ENCODE results near the gene AKNA. TPM values are rescaled to one million over a fixed set of nuclear protein-coding genes. Genes with fewer than 3 reads are reported as not detected.

AKNA gene
- total RNA-seq, 1 experiment from 2014 or later: 20.6 TPM

- ChIA-PET POLR2A (no interaction called here), CTCF (no interaction called here), RAD21 (ENCODE audit: low non-redundant PET in 1 of 2, low total read pairs in 2 of 2, uncharacterized antibody in 2 of 2, unreplicated experiment in 2 of 2) (no interaction called here)
- no TSS peak for BruUV-seq (replicated peaks)
- no peaks in the 10 kb centered on the region for H3K9me2 ChIP-seq (ENCODE audit: insufficient read depth)
- intact Hi-C loops (cut with micrococcal nuclease): no loop called here
- H3K4me2 ChIP-seq (ENCODE audit: low read length): no peak overlapping the region
- H3K9ac ChIP-seq (ENCODE audit: low read length): no peak overlapping the region
- H4K20me1 ChIP-seq (ENCODE audit: insufficient read depth): no peaks in the 10 kb centered on the region
- no peaks in the 10 kb centered on the region for H3K27me3 ChIP-seq (ENCODE audit: insufficient read depth, low read length)
- no peak for DNase-seq (ENCODE audit: low read depth, low spot score)
- H3K36me3 ChIP-seq (ENCODE audit: control insufficient read depth in 1 of 2, insufficient read depth in 2 of 2, low read length in 2 of 2): no peaks in the 10 kb centered on the region
- no peak overlapping the region for H3K4me3 ChIP-seq (replicated peaks in 1 of 2; ENCODE audit: low read depth in 1 of 2, low read length in 2 of 2)
- H3K4me1 ChIP-seq (ENCODE audit: control insufficient read depth in 1 of 2, insufficient read depth in 2 of 2, low read length in 2 of 2): peaks cover 0 to 8% of the 10 kb centered on the region in 2 experiments; a peak in 2 of 4 replicates
- no peaks in the 10 kb centered on the region for H3K79me2 ChIP-seq (ENCODE audit: insufficient read depth, low read length)
- H2AFZ ChIP-seq (ENCODE audit: low read depth, low read length, poor library complexity, severe bottlenecking): no peak overlapping the region
- H3K9me3 ChIP-seq (ENCODE audit: control insufficient read depth in 1 of 2, insufficient read depth in 1 of 2, low read depth in 1 of 2, low read length in 2 of 2): no peaks in the 10 kb centered on the region
- TF ChIP-seq SIN3A (IDR thresholded peaks at IDR 0.05; ENCODE audit: low read depth): no peak
- TF ChIP-seq EZH2phosphoT487 (IDR thresholded peaks at IDR 0.05; ENCODE audit: borderline replicate concordance): no peak
- no peak for TF ChIP-seq CEBPB (IDR thresholded peaks at IDR 0.05; ENCODE audit: low read depth)
- TF ChIP-seq ZBTB33 (IDR thresholded peaks at IDR 0.05; ENCODE audit: extremely low read depth, insufficient replicate concordance, low read length): no peak
- TF ChIP-seq TCF7L2 (IDR thresholded peaks at IDR 0.05; ENCODE audit: borderline replicate concordance, extremely low read depth, insufficient read depth, insufficient read length): no peak
- no peak for TF ChIP-seq JUND (IDR thresholded peaks at IDR 0.05)
- no peak for TF ChIP-seq MAX (IDR thresholded peaks at IDR 0.05)
- no peak for TF ChIP-seq EZH2 (IDR thresholded peaks at IDR 0.05)
- TF ChIP-seq RAD21 (IDR thresholded peaks at IDR 0.05; ENCODE audit: low read depth): no peak
- TF ChIP-seq ELF1 (IDR thresholded peaks at IDR 0.05; ENCODE audit: borderline replicate concordance, low read depth): no peak
- TF ChIP-seq YY1 (IDR thresholded peaks at IDR 0.05; ENCODE audit: extremely low read depth, insufficient replicate concordance, low read depth, low read length): no peak
- no peak for TF ChIP-seq REST (IDR thresholded peaks at IDR 0.05; ENCODE audit: low read depth)
- no peak for TF ChIP-seq SP1 (IDR thresholded peaks at IDR 0.05; ENCODE audit: low read depth)
- TF ChIP-seq SRF (IDR thresholded peaks at IDR 0.05; ENCODE audit: low read depth): no peak
- TF ChIP-seq CTCF (IDR thresholded peaks at IDR 0.05 in 2 of 3, conservative IDR thresholded peaks at IDR 0.05 in 1 of 3; ENCODE audit: borderline replicate concordance in 1 of 3, insufficient read depth in 1 of 3, low read depth in 2 of 3, low read length in 2 of 3): no peak
- no peak overlapping the region for H3K27ac ChIP-seq (ENCODE audit: low read depth, low read length)
- ATAC-seq: no peak
Measured at GRCh38 chr9:114370251-114370967, 17.4 kb downstream of the AKNA start.
